Left ventricle myocardium inferior (tissue), 1 donor: ENCODE data around the gene CNIH3. TPM values are rescaled to one million over a fixed set of nuclear protein-coding genes. Genes with fewer than 3 reads are reported as not detected.
"Not testable (repeated sequence)": the region's sequence is repeated elsewhere in the genome, so short reads cannot be mapped to it uniquely, and the experiment has no call there.

ENCODE experiments used
- DNase-seq: peaks from one replicate; pipeline ENCODE4 v3.0.0-alpha.2; 2020
- H3K27ac ChIP-seq: fragments of 200-600 bp; replicated peaks from 2 replicates; pipeline ENCODE4 v1.8.0; 2021
- H3K27me3 ChIP-seq: fragments of 200-600 bp; 2 replicates; pipeline ENCODE4 v1.8.0; 2021; ENCODE audit warnings: low read depth
- H3K36me3 ChIP-seq: fragments of 200-600 bp; 2 replicates; pipeline ENCODE4 v1.8.0; 2021
- H3K4me1 ChIP-seq: fragments of 200-600 bp; 2 replicates; pipeline ENCODE4 v1.8.0; 2021
- H3K4me3 ChIP-seq: fragments of 200-600 bp; 2 replicates; pipeline ENCODE4 v1.8.0; 2021; ENCODE audit warnings: mild to moderate bottlenecking, moderate library complexity
- H3K9me3 ChIP-seq: fragments of 200-600 bp; replicated peaks from 2 replicates; pipeline ENCODE4 v1.8.0; 2021
- intact Hi-C: fragments of 100-400 bp; cut with micrococcal nuclease; formaldehyde crosslinking; loops from one replicate; pipeline ENCODE4 v1.11.0; 2022
- long read RNA-seq: library from polyadenylated mRNA; unstranded; transcript quantifications from one replicate; pipeline ENCODE4 v2.0.0, GENCODE V29; 2021
- total RNA-seq: library from RNA; stranded (reverse); fragmentation: NEBNext Ultra II Directional; extraction: Animal tissue kit (Norgen Biotek cat#: 25700); gene quantifications from one replicate; pipeline ENCODE4 v1.2.1, GENCODE V29; 2021
- TF ChIP-seq, protein P1 (sequence below): fragments of 200-600 bp; IDR thresholded peaks from 2 replicates; pipeline ENCODE4 v1.8.0; 2021; ENCODE audit warnings: antibody characterized with exemption, mild to moderate bottlenecking, borderline replicate concordance
- donor health status: DM: no; HTN: yes; CAD: no; lungs with severe emphysema.

Gene CNIH3
- total RNA-seq: 1.1 TPM
- long read RNA-seq: 0 reads

DNA sequence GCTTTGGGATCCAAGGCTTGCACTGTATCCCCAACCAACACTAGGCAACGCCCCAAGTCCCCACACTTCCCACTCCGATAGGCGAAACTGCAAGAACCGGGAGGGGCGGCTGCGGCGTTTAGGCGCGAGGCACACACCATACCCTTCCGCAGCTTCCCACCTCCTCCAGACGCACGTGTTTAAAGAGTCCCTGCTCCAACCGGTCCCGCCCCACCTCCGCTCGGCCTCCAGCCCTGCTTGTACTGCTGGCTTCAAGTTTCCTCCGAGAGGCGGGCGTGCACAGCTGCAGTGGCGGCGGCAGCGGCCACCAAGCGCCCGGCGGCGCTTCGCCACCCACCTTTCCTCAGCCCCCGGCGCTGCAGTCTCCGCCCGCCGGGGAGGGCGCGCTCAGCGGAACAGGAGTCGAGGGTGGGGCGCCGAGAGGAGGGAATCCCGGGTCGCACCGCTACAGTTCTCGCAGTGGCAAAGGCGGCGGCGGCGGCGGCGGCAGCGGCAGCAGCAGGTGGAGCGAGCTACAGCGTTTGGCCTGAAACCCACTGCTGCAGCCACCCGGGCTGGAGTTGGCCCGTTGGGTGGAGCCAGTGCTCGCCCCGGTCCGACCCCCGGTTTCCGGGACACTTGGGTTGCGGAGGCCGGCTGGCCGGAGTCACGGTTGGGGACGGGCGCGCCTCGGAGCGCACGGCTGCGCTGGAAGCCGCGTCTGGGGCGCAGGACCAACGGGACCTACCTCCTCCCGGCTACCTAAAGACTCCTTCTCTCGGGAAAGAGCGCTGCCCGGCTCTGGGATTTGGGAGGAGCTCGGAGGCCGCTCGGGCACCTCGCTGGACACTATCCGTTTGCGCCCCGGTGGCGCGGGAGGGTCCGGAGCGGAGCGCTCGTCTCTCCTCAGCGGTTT is at the start of gene CNIH3:
TSS of gene CNIH3 (plus strand) at position 457 of the 895 bp plus-strand sequence. CDS start 858 bp downstream, outside the sequence.
- Histone ChIP-seq H3K4me3 (peak within 1 kb of the TSS; percentile 62), H3K36me3 (no peaks in the 10 kb centered on the region), H3K27ac (no peak within 1 kb of the TSS), H3K4me1 (peaks cover 19% of the 10 kb centered on the region), H3K27me3 (peaks cover 79% of the 10 kb centered on the region), H3K9me3 (no peaks in the 10 kb centered on the region)
- no peak for DNase-seq
- TF ChIP-seq, protein P1, sequence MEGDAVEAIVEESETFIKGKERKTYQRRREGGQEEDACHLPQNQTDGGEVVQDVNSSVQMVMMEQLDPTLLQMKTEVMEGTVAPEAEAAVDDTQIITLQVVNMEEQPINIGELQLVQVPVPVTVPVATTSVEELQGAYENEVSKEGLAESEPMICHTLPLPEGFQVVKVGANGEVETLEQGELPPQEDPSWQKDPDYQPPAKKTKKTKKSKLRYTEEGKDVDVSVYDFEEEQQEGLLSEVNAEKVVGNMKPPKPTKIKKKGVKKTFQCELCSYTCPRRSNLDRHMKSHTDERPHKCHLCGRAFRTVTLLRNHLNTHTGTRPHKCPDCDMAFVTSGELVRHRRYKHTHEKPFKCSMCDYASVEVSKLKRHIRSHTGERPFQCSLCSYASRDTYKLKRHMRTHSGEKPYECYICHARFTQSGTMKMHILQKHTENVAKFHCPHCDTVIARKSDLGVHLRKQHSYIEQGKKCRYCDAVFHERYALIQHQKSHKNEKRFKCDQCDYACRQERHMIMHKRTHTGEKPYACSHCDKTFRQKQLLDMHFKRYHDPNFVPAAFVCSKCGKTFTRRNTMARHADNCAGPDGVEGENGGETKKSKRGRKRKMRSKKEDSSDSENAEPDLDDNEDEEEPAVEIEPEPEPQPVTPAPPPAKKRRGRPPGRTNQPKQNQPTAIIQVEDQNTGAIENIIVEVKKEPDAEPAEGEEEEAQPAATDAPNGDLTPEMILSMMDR: no peak
- intact Hi-C loops: no loop called here

DNA sequence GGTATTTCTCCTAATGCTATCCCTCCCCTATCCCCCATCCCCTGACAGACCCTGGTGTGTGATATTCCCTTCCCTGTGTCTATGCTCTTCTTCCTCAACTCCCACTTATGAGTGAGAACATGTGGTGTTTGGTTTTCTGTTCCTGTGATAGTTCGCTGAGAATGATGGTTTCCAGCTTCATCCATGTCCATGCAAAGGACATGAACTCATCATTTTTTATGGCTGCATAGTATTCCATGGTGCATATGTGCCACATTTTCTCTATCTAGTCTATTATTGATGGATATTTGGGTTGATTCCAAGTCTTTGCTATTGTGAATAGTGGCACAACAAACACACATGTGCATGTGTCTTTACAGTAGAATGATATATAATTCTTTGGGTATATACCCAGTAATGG is 49.6 kb upstream of the CNIH3 start:
- H3K9me3 ChIP-seq, H3K27me3 ChIP-seq, H3K36me3 ChIP-seq, H3K27ac ChIP-seq, H3K4me3 ChIP-seq, intact Hi-C loops, DNase-seq, H3K4me1 ChIP-seq: not testable (repeated sequence)

GRCh38 chr1:224569276-224569675 is 46.8 kb upstream of the CNIH3 start:
- Histone ChIP-seq H3K4me3 (no peak overlapping the region), H3K9me3 (no peaks in the 10 kb centered on the region), H3K27me3 (no peaks in the 10 kb centered on the region), H3K27ac (no peak overlapping the region), H3K36me3 (no peaks in the 10 kb centered on the region), H3K4me1 (no peaks in the 10 kb centered on the region)
- TF ChIP-seq, protein P1: no peak
- intact Hi-C loops: no loop called here
- DNase-seq: no peak

DNA sequence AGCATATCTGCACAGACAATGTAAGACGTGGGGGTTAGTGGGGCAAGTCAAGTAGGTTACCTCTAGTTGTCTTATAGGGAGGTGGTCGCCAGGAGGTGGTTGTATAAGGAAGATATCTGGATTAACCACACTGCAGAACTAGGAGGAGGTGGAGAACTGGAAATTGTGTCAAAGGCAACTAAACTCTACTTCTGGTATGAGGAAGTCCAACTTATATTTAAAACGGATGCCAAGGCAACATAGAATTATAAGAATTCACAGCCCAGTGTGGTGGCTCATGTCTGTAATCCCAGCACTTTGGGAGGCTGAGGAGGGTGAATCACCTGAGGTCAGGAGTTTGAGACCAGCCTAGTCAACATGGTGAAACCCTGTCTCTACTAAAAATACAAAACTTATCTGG is 44.1 kb upstream of the CNIH3 start:
- H3K27me3 ChIP-seq, H3K9me3 ChIP-seq, H3K27ac ChIP-seq, DNase-seq, H3K4me3 ChIP-seq, intact Hi-C loops, H3K36me3 ChIP-seq, H3K4me1 ChIP-seq: not testable (repeated sequence)

DNA sequence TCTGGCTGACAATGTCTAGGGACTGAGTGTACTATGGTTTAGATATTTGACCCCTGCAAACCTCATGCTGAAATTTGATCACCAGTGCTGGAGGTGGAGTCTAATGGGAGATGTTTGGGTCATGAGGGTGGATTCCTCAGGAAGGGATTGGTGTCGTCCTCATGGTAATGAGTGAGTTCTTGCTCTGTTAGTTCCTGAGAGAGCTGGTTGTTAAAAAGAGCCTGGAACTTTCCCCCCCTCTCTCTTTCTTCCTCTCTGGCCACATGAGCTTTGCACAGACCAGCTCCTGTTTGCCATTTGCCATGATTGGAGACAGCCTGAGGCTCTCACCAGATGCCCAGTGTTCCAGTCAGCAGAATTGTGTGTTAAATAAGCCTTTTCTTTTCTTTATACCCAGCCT is 36.6 kb upstream of the CNIH3 start:
- H3K27me3 ChIP-seq: no peaks in the 10 kb centered on the region
- no peak overlapping the region for H3K4me3 ChIP-seq
- DNase-seq: no peak
- H3K27ac ChIP-seq: no peak overlapping the region
- no peaks in the 10 kb centered on the region for H3K36me3 ChIP-seq
- TF ChIP-seq, protein P1: no peak
- no peaks in the 10 kb centered on the region for H3K4me1 ChIP-seq
- H3K9me3 ChIP-seq: peaks cover 23% of the 10 kb centered on the region
- intact Hi-C loops: no loop called here

- Histone ChIP-seq H3K4me1 (no peaks in the 10 kb centered on the region), H3K27me3 (no peaks in the 10 kb centered on the region), H3K9me3 (peaks cover 23% of the 10 kb centered on the region), H3K4me3 (no peak overlapping the region), H3K36me3 (no peaks in the 10 kb centered on the region), H3K27ac (no peak overlapping the region)
- TF ChIP-seq, protein P1: no peak
- intact Hi-C loops: no loop called here
- DNase-seq: no peak
Measured at GRCh38 chr1:224580006-224580405, 36.1 kb upstream of the CNIH3 start.
